ENCODE measurements around the gene NCSTN. TPM values are rescaled to one million over a fixed set of nuclear protein-coding genes. Genes with fewer than 3 reads are reported as not detected.

The NCSTN gene
- total RNA-seq, 1 experiment from 2014 or later, result 67.8 TPM

DNA sequence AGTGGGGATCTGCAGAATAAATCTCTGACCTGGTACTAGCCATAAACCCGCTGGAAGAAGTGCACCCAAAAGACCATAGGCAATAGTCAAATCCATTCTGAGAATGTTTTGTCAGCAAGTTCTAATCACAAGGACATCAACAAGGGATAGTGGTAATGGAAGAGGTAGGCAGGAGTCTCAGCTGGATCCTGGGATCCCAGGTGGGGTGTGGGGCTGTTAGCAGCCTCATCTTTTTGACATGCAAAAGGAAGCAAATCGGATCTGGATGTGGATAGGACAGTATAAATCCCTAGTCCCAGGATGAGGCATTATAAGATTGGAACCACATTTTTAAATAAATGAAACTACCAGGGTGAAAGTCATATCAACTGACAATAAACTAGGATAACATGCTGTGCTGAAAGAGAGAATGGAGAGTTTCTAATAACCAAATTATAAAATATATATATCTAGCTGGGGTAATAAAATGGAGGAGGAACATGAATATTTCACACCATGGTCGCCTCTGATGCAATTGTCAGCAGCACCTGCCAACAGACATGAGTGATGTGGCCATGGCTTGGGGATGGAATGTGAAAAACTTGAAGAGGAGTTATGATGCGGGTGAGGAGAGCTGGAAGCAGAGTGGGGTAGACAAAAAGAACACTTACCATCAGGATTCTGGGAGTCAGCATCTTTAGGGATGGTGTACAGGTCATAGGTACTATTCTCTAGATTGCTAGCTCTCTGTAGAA is 34.6 kb upstream of the NCSTN start:
- Histone ChIP-seq H2BK5ac (ENCODE audit: insufficient read length, low read length) (no peak overlapping the region), H3K23ac (ENCODE audit: insufficient read length, low read depth, low read length) (no peak overlapping the region), H2BK120ac (ENCODE audit: low read depth, low read length, poor library complexity, severe bottlenecking) (no peak overlapping the region), H2BK20ac (ENCODE audit: low read depth, low read length, poor library complexity, severe bottlenecking) (no peak overlapping the region), H4K91ac (ENCODE audit: insufficient read length, low read depth, low read length) (no peak overlapping the region), H3T11ph (ENCODE audit: low read length) (no peak overlapping the region), H3K23me2 (ENCODE audit: insufficient read length, low read depth, low read length, poor library complexity, severe bottlenecking) (no peaks in the 10 kb centered on the region), H3K27me3 (ENCODE audit: insufficient read depth, low read length) (no peaks in the 10 kb centered on the region), H3K79me2 (ENCODE audit: insufficient read depth, low read length) (no peaks in the 10 kb centered on the region), H3K9ac (ENCODE audit: extremely low read depth, insufficient read length, low read length) (no peak overlapping the region), H3K9me3 (ENCODE audit: control insufficient read depth, low read depth, low read length) (no peaks in the 10 kb centered on the region), H3K4me1 (ENCODE audit: insufficient read depth, low read length) (peaks cover 10% of the 10 kb centered on the region), H4K8ac (replicated peaks; ENCODE audit: insufficient read length, low read depth, low read length) (no peak overlapping the region), H3K4ac (ENCODE audit: low read depth, low read length) (no peak overlapping the region), H3K56ac (ENCODE audit: insufficient read length, low read depth, low read length) (no peak overlapping the region), H3K27ac (ENCODE audit: insufficient read length, low read depth, low read length) (peak overlapping the region; percentile 7), H4K5ac (ENCODE audit: insufficient read length, low read depth, low read length) (no peak overlapping the region), H3K18ac (ENCODE audit: insufficient read length, low read depth, low read length) (no peak overlapping the region), H3K14ac (ENCODE audit: insufficient read depth, low read length) (no peak overlapping the region), H2BK15ac (ENCODE audit: low read depth, low read length) (no peak overlapping the region), H2AFZ (ENCODE audit: low read length) (no peak overlapping the region), H2AK5ac (ENCODE audit: insufficient read length, low read length) (no peak overlapping the region), H4K20me1 (ENCODE audit: control insufficient read depth, insufficient read depth, insufficient read length) (peaks cover 2% of the 10 kb centered on the region), H3K4me2 (ENCODE audit: insufficient read depth, insufficient read length, low read length) (no peak overlapping the region), H3K79me1 (ENCODE audit: insufficient read depth, low read depth, low read length, poor library complexity, severe bottlenecking) (no peaks in the 10 kb centered on the region), H2BK12ac (ENCODE audit: insufficient read length, low read depth, low read length) (no peak overlapping the region)
- WGBS (ENCODE audit: extremely low coverage, insufficient read length, low lambda C conversion rate), result no CpG with 5 or more reads among the region's 4 CpGs
- Mint-ChIP-seq H3K27me3 (ENCODE audit: low read depth) (no peaks in the 10 kb centered on the region), H3K36me3 (ENCODE audit: insufficient read depth in 1 of 3, low read depth in 3 of 3) (peaks cover 51 to 82% (median 80%) of the 10 kb centered on the region in 3 experiments), H3K9me3 (no peaks in the 10 kb centered on the region), H3K4me3 (peak overlapping the region in 1 of 2 experiments; percentile 4; a peak in 1 of 5 replicates), H3K4me1 (peaks cover 29 to 35% of the 10 kb centered on the region in 2 experiments), H3K27ac (peak overlapping the region in 2 of 3 experiments; percentile 4 to 37; a peak in 4 of 7 replicates)
- no peak for DNase-seq
- TF ChIP-seq, protein P1, sequence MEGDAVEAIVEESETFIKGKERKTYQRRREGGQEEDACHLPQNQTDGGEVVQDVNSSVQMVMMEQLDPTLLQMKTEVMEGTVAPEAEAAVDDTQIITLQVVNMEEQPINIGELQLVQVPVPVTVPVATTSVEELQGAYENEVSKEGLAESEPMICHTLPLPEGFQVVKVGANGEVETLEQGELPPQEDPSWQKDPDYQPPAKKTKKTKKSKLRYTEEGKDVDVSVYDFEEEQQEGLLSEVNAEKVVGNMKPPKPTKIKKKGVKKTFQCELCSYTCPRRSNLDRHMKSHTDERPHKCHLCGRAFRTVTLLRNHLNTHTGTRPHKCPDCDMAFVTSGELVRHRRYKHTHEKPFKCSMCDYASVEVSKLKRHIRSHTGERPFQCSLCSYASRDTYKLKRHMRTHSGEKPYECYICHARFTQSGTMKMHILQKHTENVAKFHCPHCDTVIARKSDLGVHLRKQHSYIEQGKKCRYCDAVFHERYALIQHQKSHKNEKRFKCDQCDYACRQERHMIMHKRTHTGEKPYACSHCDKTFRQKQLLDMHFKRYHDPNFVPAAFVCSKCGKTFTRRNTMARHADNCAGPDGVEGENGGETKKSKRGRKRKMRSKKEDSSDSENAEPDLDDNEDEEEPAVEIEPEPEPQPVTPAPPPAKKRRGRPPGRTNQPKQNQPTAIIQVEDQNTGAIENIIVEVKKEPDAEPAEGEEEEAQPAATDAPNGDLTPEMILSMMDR (conservative IDR thresholded peaks at IDR 0.05), result no peak

Data from H9 (cell line).